Ovary (tissue), 9 donors: ENCODE measurements around the gene GPS1. TPM values are rescaled to one million over a fixed set of nuclear protein-coding genes. Genes with fewer than 3 reads are reported as not detected.

ENCODE experiments used
- DNase-seq, 5 donors: peaks; one replicate each; pipeline ENCODE4 v3.0.0-alpha.2; 2019 to 2020
- H3K27ac ChIP-seq, 2 donors: fragments of 200-600 bp; one replicate each; pipeline versions ENCODE4 v1.5.1 to v1.8.0; 2019 to 2022
- H3K27me3 ChIP-seq: fragments of 200-600 bp; one replicate; pipeline ENCODE4 v1.8.0; 2022
- H3K36me3 ChIP-seq: fragments of 200-600 bp; sonication (generic); one replicate; pipeline ENCODE4 v1.5.1; 2019
- H3K4me1 ChIP-seq: one replicate; pipeline ENCODE4 v1.8.1; 2013; ENCODE audit warnings: mild to moderate bottlenecking, moderate library complexity; ENCODE audit not compliant: insufficient read depth
- H3K4me3 ChIP-seq: fragments of 200-600 bp; sonication (generic); one replicate; pipeline ENCODE4 v1.5.1; 2017
- H3K9me3 ChIP-seq, 2 donors: fragments of 200-600 bp in 1 of 2; sonication (generic) in 1 of 2; one replicate each; pipeline versions ENCODE4 v1.5.1 to v1.8.1; 2013 to 2019; ENCODE audit warnings: mild to moderate bottlenecking in 1 of 2, moderate library complexity in 1 of 2
- EP300 ChIP-seq: sonication (generic); formaldehyde crosslinking; IDR thresholded peaks from one replicate; pipeline ENCODE4 v1.6.1; 2017; ENCODE audit warnings: antibody characterized with exemption
- POLR2A ChIP-seq: fragments of 450-650 bp; IDR thresholded peaks from one replicate; pipeline ENCODE4 v1.6.1; 2017; ENCODE audit warnings: antibody characterized with exemption, mild to moderate bottlenecking, moderate library complexity
- WGBS, 3 donors: extraction: QIAGEN DNeasy Blood & Tissue Kit in 1 of 3; methylation state at CpG; one replicate each; pipeline versions ENCODE4 v1.1.5 to v1.1.7; 2013 to 2017; 5-methylcytosine and 5-hydroxymethylcytosine counted together
- intact Hi-C, 4 donors: fragments of 100-400 bp; cut with DNase I; formaldehyde crosslinking; loops; one replicate each; pipeline versions ENCODE4 v1.11.0 to v1.15.1; 2022 to 2023
- polyA plus RNA-seq, 2 donors: library from polyadenylated mRNA; stranded (reverse); fragments of 200-250 nt in 1 of 2; fragments of 350-450 nt in 1 of 2; fragmentation: Illumina TruSeq in 1 of 2; extraction: RNeasy Lipid Tissue Mini Kit (QIAGEN cat#74804) in 1 of 2; gene quantifications; one replicate each; pipeline ENCODE4 v1.2.3, GENCODE V29; 2013 to 2014
- total RNA-seq, 7 donors: library from RNA; depleted of rRNA in 2 of 7; stranded (reverse); fragments of >200 nt in 2 of 7; fragmentation: NEBNext Ultra II Directional in 3 of 7; extraction: Animal tissue kit (Norgen Biotek cat#: 25700) in 3 of 7; gene quantifications; one replicate each; pipeline versions ENCODE4 v1.1.0 to v1.2.4, GENCODE V29; 2016 to 2023
- TF ChIP-seq, protein P1 (sequence below), 3 donors: fragments of 450-650 bp in 2 of 3; fragments of 200-600 bp in 1 of 3; IDR thresholded peaks; one replicate each; pipeline versions ENCODE4 v1.5.1 to v1.8.0; 2016 to 2022; ENCODE audit warnings: antibody characterized with exemption in 3 of 3, mild to moderate bottlenecking in 1 of 3
- donor health status: DM: no; HTN: no; CAD: no; lungs with moderate emphysema.
- donor health status: DM: no; HTN: no; CAD: no.
- donor health status: Bipolar disorder and iron deficiency.
- donor health status: DM: yes; HTN: yes; CAD: no.
- donor health status: DM: no; HTN: no; CAD: no.
- donor health status: DM: yes; HTN: yes; CAD: no.

The GPS1 gene
- total and polyA plus RNA-seq, 9 donors, result 12.4 to 96.2 (median 77.8) TPM

DNA sequence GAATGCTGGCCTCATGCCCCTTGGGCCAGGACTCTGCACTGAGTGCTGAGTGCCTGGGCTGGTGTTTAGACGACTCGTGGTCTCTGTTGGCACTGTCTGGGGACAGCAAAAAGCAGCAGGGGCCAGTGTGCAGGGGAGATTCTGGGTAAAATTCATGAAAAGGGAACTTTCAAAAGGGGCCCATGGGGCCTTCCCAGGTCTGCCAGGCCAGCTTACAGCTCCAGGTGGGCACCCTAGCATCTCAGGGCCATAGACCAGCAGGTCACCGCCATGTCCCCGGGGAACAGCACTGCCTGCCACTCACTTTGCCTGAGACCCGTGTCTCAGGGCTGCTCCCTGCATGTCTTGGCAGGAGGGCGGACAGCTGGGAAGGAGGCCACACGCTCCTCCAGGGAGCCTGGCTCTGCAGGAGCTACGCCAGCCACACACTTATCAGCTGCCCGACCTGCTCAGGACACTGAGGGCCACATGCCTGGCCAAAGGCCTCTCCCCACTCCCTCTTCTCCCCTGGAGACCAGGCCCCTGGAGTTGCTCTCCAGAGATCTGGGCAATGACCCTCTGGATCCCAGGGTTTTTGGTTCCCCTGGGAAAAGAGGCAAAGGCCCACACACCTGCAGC, 55.1 kb downstream of the GPS1 start:
- peak in 2 of 5 donors; percentile 26 to 41 for DNase-seq
- H3K4me3 ChIP-seq, result no peak overlapping the region
- H3K27ac ChIP-seq, result no peak overlapping the region
- H3K27me3 ChIP-seq, result no peaks in the 10 kb centered on the region
- intact Hi-C loops, result no loop called here
- no peaks in the 10 kb centered on the region for H3K9me3 ChIP-seq
- TF ChIP-seq, protein P1, sequence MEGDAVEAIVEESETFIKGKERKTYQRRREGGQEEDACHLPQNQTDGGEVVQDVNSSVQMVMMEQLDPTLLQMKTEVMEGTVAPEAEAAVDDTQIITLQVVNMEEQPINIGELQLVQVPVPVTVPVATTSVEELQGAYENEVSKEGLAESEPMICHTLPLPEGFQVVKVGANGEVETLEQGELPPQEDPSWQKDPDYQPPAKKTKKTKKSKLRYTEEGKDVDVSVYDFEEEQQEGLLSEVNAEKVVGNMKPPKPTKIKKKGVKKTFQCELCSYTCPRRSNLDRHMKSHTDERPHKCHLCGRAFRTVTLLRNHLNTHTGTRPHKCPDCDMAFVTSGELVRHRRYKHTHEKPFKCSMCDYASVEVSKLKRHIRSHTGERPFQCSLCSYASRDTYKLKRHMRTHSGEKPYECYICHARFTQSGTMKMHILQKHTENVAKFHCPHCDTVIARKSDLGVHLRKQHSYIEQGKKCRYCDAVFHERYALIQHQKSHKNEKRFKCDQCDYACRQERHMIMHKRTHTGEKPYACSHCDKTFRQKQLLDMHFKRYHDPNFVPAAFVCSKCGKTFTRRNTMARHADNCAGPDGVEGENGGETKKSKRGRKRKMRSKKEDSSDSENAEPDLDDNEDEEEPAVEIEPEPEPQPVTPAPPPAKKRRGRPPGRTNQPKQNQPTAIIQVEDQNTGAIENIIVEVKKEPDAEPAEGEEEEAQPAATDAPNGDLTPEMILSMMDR (IDR thresholded peaks at IDR 0.05), result no peak
- TF ChIP-seq EP300, result no peak
- TF ChIP-seq POLR2A, result no peak
- H3K4me1 ChIP-seq, result no peaks in the 10 kb centered on the region
- no peaks in the 10 kb centered on the region for H3K36me3 ChIP-seq
- WGBS, 3 donors, result 54 to 61% (median 58%) methylated on average over 9 of the region's 9 CpGs

Other genes with a start within 250 kb of the GPS1 start
- gene GCGR, start 247.7 kb upstream of the GPS1 start, total RNA-seq, result not detected
- gene GCGR, start 247.7 kb upstream of the GPS1 start, polyA plus RNA-seq, result not detected
- 100 to 1,000 TPM in 3 of 7 donors, 10 to 100 TPM in 4; 81.1 to 135 (median 97.0) TPM for gene MCRIP1, start 218.6 kb upstream of the GPS1 start, total RNA-seq
- gene MCRIP1, start 218.6 kb upstream of the GPS1 start, polyA plus RNA-seq, result 100 to 1,000 TPM in 1 of 2 donors, under 1 TPM in 1; 0.30 to 129 TPM
- gene PPP1R27, start 216.8 kb upstream of the GPS1 start, total RNA-seq, result not detected
- under 1 TPM in 1 of 2 donors, not detected in 1; 0.22 TPM for gene PPP1R27, start 216.8 kb upstream of the GPS1 start, polyA plus RNA-seq
- 100 to 1,000 TPM; 230 to 435 (median 312) TPM for gene P4HB, start 191.4 kb upstream of the GPS1 start, total RNA-seq
- 1,000 to 10,000 TPM in 1 of 2 donors, 100 to 1,000 TPM in 1; 222 to 2,080 TPM for gene P4HB, start 191.4 kb upstream of the GPS1 start, polyA plus RNA-seq
- gene ARHGDIA, start 180.6 kb upstream of the GPS1 start, total RNA-seq, result 100 to 1,000 TPM in 6 of 7 donors, 10 to 100 TPM in 1; 52.0 to 455 (median 318) TPM
- 100 to 1,000 TPM in 1 of 2 donors, 10 to 100 TPM in 1; 65.8 to 158 TPM for gene ARHGDIA, start 180.6 kb upstream of the GPS1 start, polyA plus RNA-seq
- gene ALYREF, start 160.3 kb upstream of the GPS1 start, total RNA-seq, result 100 to 1,000 TPM in 1 of 7 donors, 10 to 100 TPM in 6; 27.2 to 160 (median 58.5) TPM
- 10 to 100 TPM; 14.2 to 34.1 TPM for gene ALYREF, start 160.3 kb upstream of the GPS1 start, polyA plus RNA-seq
- gene ANAPC11, start 160.2 kb upstream of the GPS1 start, total RNA-seq, result 100 to 1,000 TPM in 1 of 7 donors, 10 to 100 TPM in 6; 49.4 to 135 (median 81.0) TPM
- gene ANAPC11, start 160.2 kb upstream of the GPS1 start, polyA plus RNA-seq, result 100 to 1,000 TPM in 1 of 2 donors, 1 to 10 TPM in 1; 6.1 to 132 TPM
- 1 to 10 TPM in 5 of 7 donors, under 1 TPM in 2; 0.67 to 3.1 (median 1.4) TPM for gene NPB, start 149.7 kb upstream of the GPS1 start, total RNA-seq
- gene NPB, start 149.7 kb upstream of the GPS1 start, polyA plus RNA-seq, result 1 to 10 TPM in 1 of 2 donors, under 1 TPM in 1; 0.43 to 1.3 TPM
- 10 to 100 TPM; 12.6 to 71.4 (median 25.7) TPM for gene PCYT2, start 140.5 kb upstream of the GPS1 start, total RNA-seq
- gene PCYT2, start 140.5 kb upstream of the GPS1 start, polyA plus RNA-seq, result 10 to 100 TPM; 20.6 to 29.7 TPM
- gene SIRT7, start 133.7 kb upstream of the GPS1 start, total RNA-seq, result 10 to 100 TPM; 12.6 to 17.7 (median 15.5) TPM
- gene SIRT7, start 133.7 kb upstream of the GPS1 start, polyA plus RNA-seq, result 10 to 100 TPM in 1 of 2 donors, 1 to 10 TPM in 1; 3.4 to 15.2 TPM
- 10 to 100 TPM; 10.6 to 21.1 (median 16.3) TPM for gene MAFG, start 124.2 kb upstream of the GPS1 start, total RNA-seq
- gene MAFG, start 124.2 kb upstream of the GPS1 start, polyA plus RNA-seq, result 10 to 100 TPM in 1 of 2 donors, 1 to 10 TPM in 1; 9.5 to 11.8 TPM
- gene PYCR1, start 114.6 kb upstream of the GPS1 start, total RNA-seq, result 100 to 1,000 TPM in 1 of 7 donors, 10 to 100 TPM in 2, 1 to 10 TPM in 4; 1.5 to 119 (median 9.4) TPM
- gene PYCR1, start 114.6 kb upstream of the GPS1 start, polyA plus RNA-seq, result 1 to 10 TPM; 6.1 to 8.1 TPM
- gene MYADML2, start 104.7 kb upstream of the GPS1 start, total RNA-seq, result not detected
- not detected for gene MYADML2, start 104.7 kb upstream of the GPS1 start, polyA plus RNA-seq
- gene NOTUM, start 90.7 kb upstream of the GPS1 start, total RNA-seq, result under 1 TPM in 3 of 7 donors, not detected in 4; 0.20 to 0.36 (median 0.24) TPM
- under 1 TPM in 1 of 2 donors, not detected in 1; 0.05 TPM for gene NOTUM, start 90.7 kb upstream of the GPS1 start, polyA plus RNA-seq
- gene ASPSCR1, start 74.3 kb upstream of the GPS1 start, total RNA-seq, result 10 to 100 TPM; 18.0 to 39.9 (median 25.8) TPM
- gene ASPSCR1, start 74.3 kb upstream of the GPS1 start, polyA plus RNA-seq, result 10 to 100 TPM in 1 of 2 donors, 1 to 10 TPM in 1; 1.6 to 24.3 TPM
- 10 to 100 TPM; 27.5 to 59.7 (median 35.3) TPM for gene CENPX, start 29.0 kb upstream of the GPS1 start, total RNA-seq
- 10 to 100 TPM in 1 of 2 donors, 1 to 10 TPM in 1; 3.3 to 68.8 TPM for gene CENPX, start 29.0 kb upstream of the GPS1 start, polyA plus RNA-seq
- gene LRRC45, start 28.6 kb upstream of the GPS1 start, total RNA-seq, result 10 to 100 TPM in 1 of 7 donors, 1 to 10 TPM in 6; 3.5 to 16.4 (median 7.1) TPM
- gene LRRC45, start 28.6 kb upstream of the GPS1 start, polyA plus RNA-seq, result 1 to 10 TPM in 1 of 2 donors, under 1 TPM in 1; 0.67 to 8.0 TPM
- 1 to 10 TPM; 1.2 to 7.8 (median 3.3) TPM for gene RAC3, start 20.2 kb upstream of the GPS1 start, total RNA-seq
- gene RAC3, start 20.2 kb upstream of the GPS1 start, polyA plus RNA-seq, result 1 to 10 TPM in 1 of 2 donors, under 1 TPM in 1; 0.40 to 5.8 TPM
- 100 to 1,000 TPM in 6 of 7 donors, 10 to 100 TPM in 1; 87.6 to 217 (median 131) TPM for gene DCXR, start 14.2 kb upstream of the GPS1 start, total RNA-seq
- gene DCXR, start 14.2 kb upstream of the GPS1 start, polyA plus RNA-seq, result 100 to 1,000 TPM in 1 of 2 donors, 10 to 100 TPM in 1; 16.7 to 144 TPM
- gene RFNG, start 87 bp upstream of the GPS1 start, total RNA-seq, result 10 to 100 TPM; 33.3 to 53.0 (median 44.7) TPM
- 10 to 100 TPM; 20.9 to 61.3 TPM for gene RFNG, start 87 bp upstream of the GPS1 start, polyA plus RNA-seq
- 10 to 100 TPM; 40.1 to 72.4 (median 67.7) TPM for gene DUS1L, start 13.9 kb downstream of the GPS1 start, total RNA-seq
- gene DUS1L, start 13.9 kb downstream of the GPS1 start, polyA plus RNA-seq, result 10 to 100 TPM; 15.0 to 62.5 TPM
- 100 to 1,000 TPM in 1 of 7 donors, 10 to 100 TPM in 5, 1 to 10 TPM in 1; 9.8 to 168 (median 53.8) TPM for gene FASN, start 46.3 kb downstream of the GPS1 start, total RNA-seq
- 10 to 100 TPM in 1 of 2 donors, 1 to 10 TPM in 1; 1.3 to 16.0 TPM for gene FASN, start 46.3 kb downstream of the GPS1 start, polyA plus RNA-seq
- 10 to 100 TPM; 22.9 to 65.0 (median 41.9) TPM for gene CCDC57, start 160.9 kb downstream of the GPS1 start, total RNA-seq
- gene CCDC57, start 160.9 kb downstream of the GPS1 start, polyA plus RNA-seq, result 10 to 100 TPM in 1 of 2 donors, 1 to 10 TPM in 1; 7.7 to 22.2 TPM
- 10 to 100 TPM; 10.5 to 23.2 (median 18.0) TPM for gene SLC16A3, start 177.1 kb downstream of the GPS1 start, total RNA-seq
- 1 to 10 TPM; 3.5 to 5.0 TPM for gene SLC16A3, start 177.1 kb downstream of the GPS1 start, polyA plus RNA-seq
- gene CSNK1D, start 221.8 kb downstream of the GPS1 start, total RNA-seq, result 100 to 1,000 TPM in 5 of 7 donors, 10 to 100 TPM in 2; 46.0 to 160 (median 121) TPM
- gene CSNK1D, start 221.8 kb downstream of the GPS1 start, polyA plus RNA-seq, result 100 to 1,000 TPM in 1 of 2 donors, 10 to 100 TPM in 1; 81.2 to 134 TPM